HG02970 (cell line): ENCODE data around the gene RBM42.
A peak's percentile ranks its signal among the peaks of the same experiment; 100 is the strongest.
"Not testable (repeated sequence)": the region's sequence is repeated elsewhere in the genome, so short reads cannot be mapped to it uniquely, and the experiment has no call there.

Experiments used
- ATAC-seq: cut with Tn5 transposase; IDR thresholded peaks from one replicate; pipeline ENCODE4 v1.9.1; 2021; ENCODE audit warnings: mild to moderate bottlenecking, moderate library complexity, moderate number of reproducible peaks; ENCODE audit not compliant: unreplicated experiment, low FRiP score

Gene RBM42, protein sequence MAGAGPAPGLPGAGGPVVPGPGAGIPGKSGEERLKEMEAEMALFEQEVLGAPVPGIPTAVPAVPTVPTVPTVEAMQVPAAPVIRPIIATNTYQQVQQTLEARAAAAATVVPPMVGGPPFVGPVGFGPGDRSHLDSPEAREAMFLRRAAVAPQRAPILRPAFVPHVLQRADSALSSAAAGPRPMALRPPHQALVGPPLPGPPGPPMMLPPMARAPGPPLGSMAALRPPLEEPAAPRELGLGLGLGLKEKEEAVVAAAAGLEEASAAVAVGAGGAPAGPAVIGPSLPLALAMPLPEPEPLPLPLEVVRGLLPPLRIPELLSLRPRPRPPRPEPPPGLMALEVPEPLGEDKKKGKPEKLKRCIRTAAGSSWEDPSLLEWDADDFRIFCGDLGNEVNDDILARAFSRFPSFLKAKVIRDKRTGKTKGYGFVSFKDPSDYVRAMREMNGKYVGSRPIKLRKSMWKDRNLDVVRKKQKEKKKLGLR

DNA sequence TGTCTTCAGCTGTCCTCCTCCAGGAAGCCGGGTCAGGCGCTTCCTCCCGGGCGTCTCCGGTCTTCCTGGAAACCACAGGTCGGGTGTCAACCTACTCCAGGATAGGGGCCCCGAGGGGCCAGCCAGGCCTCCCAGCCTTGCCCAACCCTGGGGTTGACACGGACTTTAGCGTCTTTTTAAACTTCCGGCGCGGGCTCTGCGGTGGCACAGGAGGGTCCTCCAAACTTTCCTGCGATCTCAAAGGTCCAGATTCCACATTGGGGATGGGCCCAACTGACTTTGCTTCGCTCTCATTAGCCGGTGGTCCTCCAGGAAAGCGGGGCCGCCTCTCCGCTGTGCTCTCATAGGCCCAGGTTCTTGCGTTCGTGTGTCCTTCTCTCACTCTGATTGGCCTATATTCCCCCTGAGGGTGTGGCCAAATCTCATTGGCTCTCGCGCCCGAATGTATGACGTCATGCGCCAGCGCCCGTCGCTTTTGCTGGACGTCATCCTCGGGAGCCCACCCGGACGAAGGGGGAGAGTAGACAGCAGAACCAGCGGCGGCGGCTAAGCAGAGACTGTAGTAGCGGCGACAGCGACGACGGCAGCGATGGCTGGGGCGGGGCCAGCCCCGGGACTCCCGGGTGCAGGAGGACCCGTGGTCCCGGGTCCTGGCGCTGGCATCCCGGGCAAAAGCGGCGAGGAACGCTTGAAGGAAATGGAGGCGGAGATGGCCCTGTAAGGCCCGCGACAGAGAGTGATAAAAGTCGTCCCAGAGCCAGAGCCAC is at the start of gene RBM42:
Gene RBM42 (plus strand): TSS at position 472 of the 767 bp plus-strand sequence. CDS start 118 bp downstream, at position 590.
- peak; percentile 95 for ATAC-seq

DNA sequence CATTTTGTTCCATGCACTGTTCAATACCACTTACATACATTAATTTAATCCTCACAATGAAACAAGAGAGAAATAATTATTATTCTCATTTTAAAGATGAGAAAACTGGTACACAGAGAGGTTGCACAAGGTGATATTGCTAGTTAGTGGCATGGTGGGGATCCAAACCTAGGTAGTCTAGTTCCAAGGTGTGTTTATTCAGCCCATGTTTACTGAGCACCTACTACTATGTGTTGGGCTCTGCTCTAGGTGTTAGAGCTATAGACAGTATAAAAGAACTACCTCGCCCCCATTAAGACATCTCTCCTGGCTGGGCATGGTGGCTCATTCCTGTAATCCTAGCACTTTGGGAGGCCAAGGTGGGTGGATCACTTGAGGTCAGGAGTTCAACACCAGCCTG is 46.1 kb upstream of the RBM42 start:
- no peak for ATAC-seq

DNA sequence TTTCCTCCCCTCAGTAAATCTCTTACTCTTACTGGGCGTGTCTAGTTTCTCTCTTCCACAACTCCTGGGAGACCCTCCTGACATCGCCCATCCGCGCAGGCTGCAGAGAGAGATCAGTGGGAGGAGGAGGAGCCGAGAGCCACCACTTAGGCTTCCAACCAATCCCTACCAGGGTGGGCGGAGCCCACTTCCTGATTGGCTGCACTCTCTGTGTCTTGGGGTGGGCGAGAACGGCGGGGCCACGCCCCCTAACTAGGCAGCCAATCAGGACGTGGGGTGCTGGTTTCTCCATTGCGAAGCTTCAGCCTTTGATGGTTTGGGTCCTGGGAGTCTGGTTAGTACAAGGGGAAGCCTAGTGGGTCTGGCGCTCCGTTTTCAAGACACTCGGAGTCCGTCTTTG is 43.0 kb upstream of the RBM42 start, which contains the start of gene PMIS2:
Gene PMIS2 (plus strand): TSS at position 326 of the 400 bp plus-strand sequence. CDS start 87 bp downstream, outside the sequence.
- no peak for ATAC-seq

DNA sequence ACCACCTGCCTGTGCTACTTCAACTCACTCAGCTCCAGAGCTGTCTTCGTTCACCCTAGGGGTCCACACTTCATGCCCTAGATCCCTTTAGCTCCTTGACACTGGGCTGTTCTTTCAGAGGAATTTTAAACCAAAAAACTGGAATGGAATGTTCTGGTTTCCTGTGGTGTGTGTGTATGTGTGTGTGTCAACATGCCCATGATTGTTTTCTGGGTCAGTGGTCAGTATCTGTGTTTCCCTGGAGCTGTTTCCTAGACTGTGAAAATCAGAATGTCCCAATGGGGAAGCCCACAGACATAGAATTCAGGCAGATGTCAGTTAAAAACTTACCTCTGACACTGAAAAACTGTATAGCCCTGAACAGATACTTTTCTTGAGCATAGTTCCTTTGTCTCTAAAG is 41.5 kb upstream of the RBM42 start:
- no peak for ATAC-seq

DNA sequence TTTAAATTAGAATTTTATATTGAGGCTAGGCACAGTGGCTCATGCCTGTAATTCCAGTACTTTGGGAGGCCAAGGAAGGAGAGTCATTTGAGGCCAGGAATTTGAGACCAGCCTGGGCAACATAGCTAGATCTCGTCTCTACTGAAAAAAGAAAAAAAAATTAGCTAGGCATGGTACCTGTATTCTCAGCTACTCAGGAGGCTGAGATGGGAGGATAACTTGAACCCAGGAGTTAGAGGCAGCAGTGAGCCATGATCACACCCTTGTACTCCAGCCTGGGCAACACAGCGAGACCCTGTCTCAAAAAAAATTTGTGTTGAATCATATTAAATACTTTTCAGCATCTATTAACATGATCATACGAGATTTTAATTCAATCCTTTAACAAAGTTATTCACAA is 38.0 kb upstream of the RBM42 start:
- no peak for ATAC-seq

DNA sequence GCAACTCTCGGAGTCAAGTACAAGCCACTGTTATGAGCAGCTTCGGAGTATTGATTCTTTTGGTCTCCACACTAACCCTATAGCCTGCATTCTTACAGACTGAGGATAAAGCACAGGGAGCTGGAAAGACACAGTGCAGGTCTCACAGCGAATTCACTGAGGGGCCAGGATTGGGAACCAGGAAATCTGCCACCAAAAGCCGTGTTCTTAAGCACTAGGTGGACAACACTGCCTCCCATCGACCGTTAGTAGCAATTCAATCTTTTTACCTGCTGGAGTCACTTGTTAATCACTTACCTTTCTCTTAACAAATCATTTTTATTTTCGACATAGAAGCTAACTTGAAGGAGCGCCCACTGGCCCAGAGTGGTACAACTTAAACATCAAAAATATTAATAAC is 36.6 kb upstream of the RBM42 start:
- ATAC-seq, result no peak

DNA sequence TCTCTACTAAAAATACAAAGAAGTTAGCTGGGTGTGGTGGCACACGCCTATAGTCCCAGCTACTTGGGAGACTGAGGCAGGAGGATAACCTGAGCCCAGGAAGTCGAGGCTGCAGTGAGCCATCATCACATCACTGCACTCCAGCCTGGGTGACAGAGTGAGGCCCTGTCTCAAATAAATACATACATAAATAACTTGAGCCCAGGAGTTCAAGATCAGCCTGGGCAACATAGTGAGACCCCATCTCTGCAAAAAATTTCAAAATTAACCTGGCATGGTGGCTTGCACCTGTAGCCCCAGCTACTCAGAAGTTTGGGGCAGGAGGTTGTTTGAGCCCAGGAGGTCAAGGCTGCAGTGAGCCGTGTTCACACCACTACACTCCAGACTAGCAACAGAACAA is 33.8 kb upstream of the RBM42 start:
- ATAC-seq, result not testable (repeated sequence)

DNA sequence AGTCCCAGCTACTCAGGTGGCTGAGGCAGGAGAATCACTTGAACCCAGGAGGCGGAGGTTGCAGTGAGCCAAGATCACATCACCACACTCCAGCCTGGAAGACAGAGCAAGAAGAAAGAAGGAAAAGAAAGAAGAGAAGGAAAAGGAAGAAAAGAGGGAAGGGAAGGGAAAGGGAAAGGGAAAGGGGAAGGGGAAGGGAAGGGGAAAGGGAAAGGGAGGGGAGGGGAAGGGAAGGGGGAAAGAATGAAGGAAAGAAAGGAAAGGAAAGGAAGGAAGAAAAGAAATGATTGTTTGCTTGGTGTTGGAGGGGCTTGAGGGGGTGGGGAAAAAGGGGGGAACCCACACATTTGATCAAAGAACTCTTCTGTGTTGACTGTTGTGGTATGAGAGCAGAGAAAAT is 32.9 kb upstream of the RBM42 start:
- no peak for ATAC-seq

DNA sequence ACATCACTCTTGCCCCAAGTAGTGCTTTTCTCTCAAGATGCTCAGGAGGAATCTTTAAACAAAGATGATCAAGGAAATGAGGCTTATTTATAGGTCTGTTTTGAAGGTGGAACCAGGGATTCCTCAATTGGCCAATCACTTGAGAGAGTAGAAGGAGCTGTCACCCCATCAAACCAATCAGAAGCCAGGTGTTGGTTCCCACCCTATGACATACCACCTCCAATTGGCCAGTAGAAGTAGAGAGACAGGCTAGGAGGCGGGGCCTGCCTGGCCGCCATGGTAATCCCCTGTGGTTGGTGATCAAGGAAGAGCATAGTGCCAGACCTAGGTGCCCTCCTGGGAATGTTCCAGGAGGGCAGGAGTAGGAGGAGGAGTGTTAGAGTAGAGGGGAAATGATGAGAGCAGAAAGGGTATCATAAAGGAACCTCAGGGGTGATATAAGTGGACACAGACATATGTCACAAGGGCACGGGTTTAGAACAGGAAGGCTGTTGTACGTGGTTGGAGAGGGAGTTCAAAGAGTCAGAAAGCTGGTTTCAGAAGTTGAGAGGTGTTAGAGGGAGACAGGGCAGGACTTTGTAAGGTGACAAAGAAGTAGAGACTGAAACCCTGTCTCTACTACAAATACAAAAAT is 32.4 kb upstream of the RBM42 start:
- ATAC-seq, result no peak

DNA sequence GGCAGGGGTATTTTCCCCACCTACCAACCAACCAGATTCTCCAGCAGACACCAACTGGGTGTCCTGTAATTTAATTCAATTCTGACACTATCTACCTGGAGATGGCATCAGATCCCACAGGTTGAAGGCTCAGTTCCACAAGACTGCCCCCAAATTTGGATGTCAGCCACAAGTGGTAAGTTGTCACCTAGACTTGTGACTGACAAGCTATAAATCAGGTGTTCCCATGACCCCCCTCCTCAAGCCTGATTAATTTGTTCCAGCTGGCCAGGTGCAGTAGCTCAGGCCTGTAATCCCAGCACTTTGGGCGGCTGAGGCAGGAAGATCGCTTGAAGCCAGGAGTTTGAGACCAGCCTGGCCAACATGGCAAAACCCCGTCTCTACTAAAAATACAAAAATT is 26.9 kb upstream of the RBM42 start:
- no peak for ATAC-seq

DNA sequence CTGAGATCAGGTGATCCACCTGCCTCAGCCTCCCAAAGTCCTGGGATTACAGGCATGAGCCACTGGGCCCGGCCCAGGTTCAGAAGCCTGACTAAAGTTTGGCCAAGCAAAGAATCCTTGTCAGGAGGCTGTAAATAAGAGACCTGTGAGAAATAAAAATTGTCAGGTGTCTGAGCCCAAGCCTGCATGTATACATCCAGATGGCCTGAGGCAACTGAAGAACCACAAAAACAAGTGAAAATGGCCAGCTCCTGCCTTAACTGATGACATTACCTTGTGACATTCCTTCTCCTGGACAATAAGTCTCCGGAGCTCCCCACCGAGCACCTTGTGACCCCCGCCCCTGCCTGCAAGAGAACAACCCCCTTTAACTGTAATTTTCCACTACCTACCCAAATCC is 24.4 kb upstream of the RBM42 start:
- ATAC-seq, result not testable (repeated sequence)

DNA sequence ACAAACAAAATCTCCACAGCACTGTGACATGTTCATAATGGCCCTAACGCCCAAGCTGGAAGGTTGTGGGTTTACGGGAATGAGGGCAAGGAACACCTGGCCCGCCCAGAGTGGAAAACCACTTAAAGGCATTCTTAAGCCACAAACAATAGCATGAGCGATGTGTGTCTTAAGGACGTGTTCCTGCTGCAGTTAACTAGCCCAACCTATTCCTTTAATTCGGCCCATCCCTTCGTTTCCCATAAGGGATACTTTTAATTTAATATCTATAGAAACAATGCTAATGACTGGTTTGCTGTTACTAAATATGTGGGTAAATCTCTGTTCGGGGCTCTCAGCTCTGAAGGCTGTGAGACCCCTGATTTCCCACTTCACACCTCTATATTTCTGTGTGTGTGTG is 21.7 kb upstream of the RBM42 start:
- not testable (repeated sequence) for ATAC-seq

DNA sequence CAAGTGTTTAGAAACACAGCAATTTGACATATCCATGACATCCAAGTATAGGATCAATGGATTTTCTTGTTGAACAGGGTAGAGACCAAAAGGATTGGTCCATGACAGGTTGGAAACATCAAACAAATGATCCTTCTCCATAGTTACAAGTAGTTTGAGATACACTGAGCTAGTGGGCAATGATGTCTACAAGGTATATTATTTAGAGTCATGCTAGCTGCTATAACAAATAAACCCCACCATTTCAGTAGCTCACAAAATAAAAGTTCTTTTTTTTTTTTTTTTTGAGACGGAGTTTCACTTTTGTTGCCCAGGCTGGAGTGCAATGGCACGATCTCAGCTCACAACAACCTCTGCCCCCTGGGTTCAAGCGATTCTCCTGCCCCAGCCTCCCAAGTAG is 21.2 kb upstream of the RBM42 start:
- no peak for ATAC-seq

DNA sequence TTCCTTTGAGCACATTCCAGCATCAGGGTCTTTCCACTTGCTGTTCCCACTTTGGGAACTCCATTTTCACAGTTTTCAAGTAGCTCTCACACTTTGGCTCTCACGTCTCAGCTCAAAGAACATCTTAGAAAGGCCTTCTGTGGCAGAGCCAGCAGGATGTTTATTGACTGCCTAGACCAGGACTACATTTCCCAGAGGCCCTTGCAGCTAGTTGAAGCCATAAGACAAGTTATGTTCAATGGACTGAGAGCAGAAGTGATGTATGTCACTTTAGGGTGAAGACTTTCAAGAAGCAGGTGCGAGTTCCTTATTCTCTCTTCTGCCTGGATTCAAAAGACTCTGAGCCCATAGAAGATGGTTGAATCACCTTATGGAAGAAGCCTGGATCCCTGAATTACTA is 20.6 kb upstream of the RBM42 start:
- no peak for ATAC-seq

DNA sequence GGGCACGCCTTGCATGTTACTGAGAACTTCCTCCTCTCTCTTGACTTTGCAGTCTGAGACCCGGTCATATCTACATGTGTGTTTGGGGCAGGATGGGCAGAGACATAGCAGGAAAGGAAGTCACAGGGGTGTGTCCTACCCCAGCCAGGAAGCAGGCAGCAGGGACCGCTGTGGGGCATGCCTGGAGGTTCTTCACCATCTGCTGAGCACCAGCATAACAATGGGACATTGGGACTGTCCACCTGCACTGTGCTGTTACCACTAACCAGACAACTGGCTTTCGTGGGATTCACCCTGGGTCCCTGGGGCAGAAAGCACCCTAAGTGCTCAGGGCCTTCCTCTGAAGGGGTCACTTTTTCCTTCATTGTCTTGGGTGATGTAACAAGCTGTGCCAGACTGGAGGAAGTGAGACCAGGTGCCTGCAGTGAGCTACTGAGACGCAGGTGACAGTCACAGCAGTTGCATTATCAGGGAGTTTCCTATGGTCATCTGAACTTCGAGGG is 18.9 kb upstream of the RBM42 start:
- no peak for ATAC-seq

DNA sequence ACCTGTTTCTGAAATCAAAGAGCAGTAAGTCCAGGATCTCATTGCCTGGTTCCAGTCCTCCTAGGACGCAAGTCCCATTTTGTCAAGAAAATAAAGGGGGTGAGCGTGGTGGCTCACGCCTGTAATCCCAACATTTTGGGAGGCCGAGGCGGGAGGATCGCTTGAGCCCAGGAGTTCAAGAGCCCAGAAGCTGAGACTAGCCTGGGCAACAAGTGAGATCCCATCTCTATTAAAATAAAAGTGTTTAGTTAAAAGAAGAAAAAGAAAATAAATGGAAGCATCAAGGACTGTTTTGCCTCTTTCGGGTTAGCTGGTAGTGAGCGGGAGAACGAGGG is 16.6 kb upstream of the RBM42 start:
- ATAC-seq, result peak; percentile 5

DNA sequence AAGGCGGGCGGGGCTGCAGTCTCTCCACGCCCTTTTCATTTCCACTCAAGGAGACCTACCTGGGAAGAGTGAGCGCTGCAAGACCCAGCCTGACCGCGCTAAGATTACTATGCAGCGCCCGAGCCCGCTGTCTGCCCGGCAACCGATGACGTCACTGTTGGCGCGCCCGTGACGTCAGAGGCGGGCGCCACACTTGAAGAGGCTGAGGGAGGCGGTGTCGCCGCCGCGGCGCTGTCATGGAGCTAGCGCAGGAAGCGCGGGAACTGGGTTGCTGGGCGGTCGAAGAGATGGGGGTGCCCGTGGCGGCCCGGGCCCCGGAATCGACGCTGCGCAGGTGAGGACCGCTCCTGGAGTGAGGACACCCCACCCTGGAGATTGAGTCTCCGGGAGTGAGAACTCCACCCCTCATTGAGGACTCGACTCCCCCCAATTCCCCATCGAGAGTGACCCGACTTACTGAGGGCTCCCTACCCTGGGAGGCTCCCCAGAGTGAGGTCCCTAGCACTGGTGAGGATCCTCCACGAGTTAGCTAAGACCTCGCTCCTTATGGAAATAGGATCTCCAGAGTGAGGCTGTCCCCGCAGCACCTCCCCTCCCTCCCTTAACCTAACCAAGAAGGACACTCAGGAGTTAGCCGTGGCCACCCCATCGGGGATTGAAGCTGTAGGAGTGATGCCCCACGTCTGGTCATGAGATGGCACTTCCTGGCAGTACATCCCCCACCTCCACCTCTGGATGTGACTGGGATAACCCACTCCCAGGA is 16.1 kb upstream of the RBM42 start, which contains the start of gene HAUS5:
Gene HAUS5 (plus strand): TSS at position 177 of the 763 bp plus-strand sequence. CDS start 60 bp downstream, at position 237.
- peak; percentile 75 for ATAC-seq

DNA sequence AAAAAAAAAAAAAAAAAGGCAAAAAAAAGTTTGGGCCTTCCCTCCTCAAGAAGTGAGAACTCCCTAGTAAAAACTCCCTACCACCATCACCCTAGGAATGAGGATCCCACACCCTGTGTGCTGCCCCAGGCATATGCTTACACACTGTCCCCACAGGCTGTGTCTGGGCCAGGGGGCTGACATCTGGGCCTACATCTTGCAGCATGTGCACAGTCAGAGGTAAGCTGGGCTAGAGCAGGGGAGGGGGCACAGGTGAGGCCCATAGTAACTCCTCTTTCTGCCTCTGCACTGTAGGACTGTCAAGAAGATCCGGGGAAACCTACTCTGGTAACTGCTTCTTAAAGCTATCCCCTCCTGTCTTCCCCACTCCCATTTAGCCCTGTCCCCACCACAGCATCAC is 15.3 kb upstream of the RBM42 start:
- no peak for ATAC-seq

DNA sequence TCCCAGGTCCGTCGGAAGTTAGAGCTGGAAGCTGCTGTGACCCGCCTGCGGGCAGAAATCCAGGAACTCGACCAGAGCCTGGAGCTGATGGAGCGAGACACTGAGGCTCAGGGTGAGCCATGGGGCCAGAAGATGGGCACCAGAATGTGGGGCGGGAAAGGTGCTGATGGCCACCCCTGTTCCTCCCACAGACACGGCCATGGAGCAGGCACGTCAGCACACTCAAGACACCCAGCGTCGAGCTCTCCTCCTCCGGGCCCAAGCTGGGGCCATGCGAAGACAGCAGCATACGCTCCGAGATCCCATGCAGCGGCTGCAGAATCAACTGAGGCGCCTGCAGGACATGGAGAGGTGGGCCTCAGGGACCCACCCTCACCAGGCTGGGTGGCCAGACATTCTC is 13.8 kb upstream of the RBM42 start:
- ATAC-seq, result no peak

DNA sequence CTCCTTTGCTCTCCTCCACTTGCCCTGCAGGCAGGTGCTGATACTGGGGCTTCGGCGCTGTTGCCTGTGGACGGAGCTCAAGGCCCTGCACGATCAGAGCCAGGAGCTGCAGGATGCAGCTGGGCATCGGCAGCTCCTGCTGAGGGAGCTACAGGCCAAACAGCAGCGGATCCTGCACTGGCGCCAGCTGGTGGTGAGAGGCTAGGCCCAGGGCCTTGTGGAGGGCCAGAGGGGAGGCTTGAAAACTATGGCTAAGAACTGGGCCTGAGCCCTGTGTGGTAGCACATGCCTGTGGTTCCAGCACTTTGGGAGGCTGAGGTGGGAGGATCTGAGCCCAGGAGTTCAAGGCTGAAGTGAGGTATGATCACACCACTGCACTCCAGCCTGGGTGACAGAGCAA is 10.0 kb upstream of the RBM42 start:
- no peak for ATAC-seq
